Chondrocyte (in vitro differentiated cells): ENCODE measurements around the gene LAMC3. TPM values are rescaled to one million over a fixed set of nuclear protein-coding genes. Genes with fewer than 3 reads are reported as not detected.

ENCODE experiments used
- DNase-seq: peaks from one replicate; pipeline ENCODE4 v3.0.0; 2021; ENCODE audit warnings: mixed read lengths, low spot score
- H3K27ac Mint-ChIP-seq: one replicate; pipeline ENCODE4 v1.8.0; 2021; ENCODE audit warnings: mild to moderate bottlenecking, moderate library complexity, mixed read lengths; ENCODE audit not compliant: unreplicated experiment
- H3K27me3 Mint-ChIP-seq: 2 replicates; pipeline ENCODE4 v1.8.0; 2021; ENCODE audit warnings: low read depth, mixed read lengths
- H3K36me3 Mint-ChIP-seq: 2 replicates; pipeline ENCODE4 v1.8.0; 2021; ENCODE audit warnings: low read depth, mixed read lengths
- H3K4me1 Mint-ChIP-seq: 2 replicates; pipeline ENCODE4 v1.8.0; 2021; ENCODE audit warnings: low read depth, mild to moderate bottlenecking, mixed read lengths
- H3K4me3 Mint-ChIP-seq: one replicate; pipeline ENCODE4 v1.8.0; 2021; ENCODE audit warnings: mild to moderate bottlenecking, moderate library complexity, mixed read lengths; ENCODE audit not compliant: unreplicated experiment
- H3K9me3 Mint-ChIP-seq: 2 replicates; pipeline ENCODE4 v1.8.0; 2021; ENCODE audit warnings: low read depth, mixed read lengths
- CTCF ChIP-seq: fragments of 200-600 bp; sonication (generic); IDR thresholded peaks from 2 replicates; pipeline ENCODE4 v1.5.0; 2021; ENCODE audit warnings: antibody characterized with exemption, mild to moderate bottlenecking, moderate library complexity
- total RNA-seq: library from RNA; stranded (reverse); gene quantifications from 3 replicates; pipeline ENCODE4 v1.2.1, GENCODE V29; 2021

LAMC3 gene
- total RNA-seq, 1 donor from 2014 or later = 1.2 TPM

- no peak for DNase-seq
- no peak overlapping the region for H3K4me3 Mint-ChIP-seq
- TF ChIP-seq CTCF = no peak
- H3K27ac Mint-ChIP-seq = no peak overlapping the region
- no peaks in the 10 kb centered on the region for H3K36me3 Mint-ChIP-seq
- peaks cover 6% of the 10 kb centered on the region for H3K27me3 Mint-ChIP-seq
- no peaks in the 10 kb centered on the region for H3K9me3 Mint-ChIP-seq
- no peaks in the 10 kb centered on the region for H3K4me1 Mint-ChIP-seq
Measured at GRCh38 chr9:131062969-131063368, 54.0 kb downstream of the LAMC3 start.

- DNase-seq = no peak
Measured at GRCh38 chr9:131065599-131065998, 56.6 kb downstream of the LAMC3 start.

GRCh38 chr9:131067625-131068024, 58.7 kb downstream of the LAMC3 start:
- Mint-ChIP-seq H3K36me3 (no peaks in the 10 kb centered on the region), H3K9me3 (no peaks in the 10 kb centered on the region), H3K27ac (no peak overlapping the region), H3K27me3 (peaks cover 10% of the 10 kb centered on the region), H3K4me3 (no peak overlapping the region), H3K4me1 (no peaks in the 10 kb centered on the region)
- no peak for TF ChIP-seq CTCF
- no peak for DNase-seq

More at GRCh38 chr9:131065599-131065998, 56.6 kb downstream of the LAMC3 start:
- Mint-ChIP-seq H3K4me3 (no peak overlapping the region), H3K4me1 (no peaks in the 10 kb centered on the region), H3K27ac (no peak overlapping the region), H3K27me3 (peaks cover 6% of the 10 kb centered on the region), H3K36me3 (no peaks in the 10 kb centered on the region), H3K9me3 (no peaks in the 10 kb centered on the region)
- TF ChIP-seq CTCF = no peak

- no peaks in the 10 kb centered on the region for H3K9me3 Mint-ChIP-seq
- no peak overlapping the region for H3K27ac Mint-ChIP-seq
Measured at GRCh38 chr9:131068076-131068816, 59.3 kb downstream of the LAMC3 start.

GRCh38 chr9:131069699-131070098, 60.7 kb downstream of the LAMC3 start:
- no peaks in the 10 kb centered on the region for H3K36me3 Mint-ChIP-seq
- peaks cover 10% of the 10 kb centered on the region for H3K27me3 Mint-ChIP-seq
- no peaks in the 10 kb centered on the region for H3K4me1 Mint-ChIP-seq
- DNase-seq = no peak
- no peak for TF ChIP-seq CTCF
- no peaks in the 10 kb centered on the region for H3K9me3 Mint-ChIP-seq
- no peak overlapping the region for H3K4me3 Mint-ChIP-seq
- H3K27ac Mint-ChIP-seq = no peak overlapping the region

More at GRCh38 chr9:131068076-131068816, 59.3 kb downstream of the LAMC3 start:
- Mint-ChIP-seq H3K4me1 (no peaks in the 10 kb centered on the region), H3K36me3 (no peaks in the 10 kb centered on the region), H3K4me3 (no peak overlapping the region), H3K27me3 (peaks cover 10% of the 10 kb centered on the region)
- no peak for TF ChIP-seq CTCF
- no peak for DNase-seq
